Measurements from ENCODE around the gene IL17C. TPM values are rescaled to one million over a fixed set of nuclear protein-coding genes. Genes with fewer than 3 reads are reported as not detected.

IL17C gene
- total and polyA plus RNA-seq, 2 of the 8 experiments (the other 6 are each of a cell fraction or from before 2014, with no cell fraction given) = 1.1 to 1.9 TPM

- no peak for TF ChIP-seq GTF2F1 (IDR thresholded peaks at IDR 0.05; ENCODE audit: borderline replicate concordance, low read depth, low read length)
- no peak for TF ChIP-seq PHF8 (conservative IDR thresholded peaks at IDR 0.05; ENCODE audit: low read depth, low read length)
- TF ChIP-seq CHD2 (IDR thresholded peaks at IDR 0.05; ENCODE audit: low read length) = no peak
- peak; percentile 37; the same call in 1 of the 2 replicates for TF ChIP-seq CEBPB (IDR thresholded peaks at IDR 0.05; ENCODE audit: low read depth, low read length)
- no peak for TF ChIP-seq MAX (IDR thresholded peaks at IDR 0.05)
- no peak for TF ChIP-seq POLR2A (IDR thresholded peaks at IDR 0.05; ENCODE audit: control extremely low read depth in 1 of 2, low read depth in 2 of 2, low read length in 2 of 2)
These were observed 32.1 kb upstream of the IL17C start for GRCh38 chr16:88606148-88606757.

More at GRCh38 chr16:88606148-88606757, 32.1 kb upstream of the IL17C start:
- Histone ChIP-seq H3K4me3 (ENCODE audit: extremely low read depth in 1 of 4, insufficient read depth in 2 of 4, low read depth in 3 of 4, low read length in 4 of 4) (no peak overlapping the region), H3K14ac (ENCODE audit: insufficient read length) (no peak overlapping the region), H2BK12ac (ENCODE audit: low read depth, low read length) (no peak overlapping the region), H4K20me1 (replicated peaks in 1 of 2; ENCODE audit: control insufficient read depth in 1 of 2, insufficient read depth in 2 of 2, low read length in 2 of 2) (peaks cover 5 to 22% of the 10 kb centered on the region in 2 experiments), H3K27me3 (replicated peaks in 1 of 4; ENCODE audit: control insufficient read depth in 3 of 4, extremely low read depth in 1 of 4, insufficient read depth in 3 of 4, low read length in 3 of 4) (no peaks in the 10 kb centered on the region), H3K4me1 (replicated peaks in 1 of 4; ENCODE audit: control insufficient read depth in 3 of 4, insufficient read depth in 4 of 4, low read length in 3 of 4) (peaks cover 0 to 5% (median 2%) of the 10 kb centered on the region in 4 experiments; a peak in 3 of 7 replicates), H4K5ac (ENCODE audit: insufficient read length, low read depth, low read length) (no peak overlapping the region), H3K9ac (replicated peaks in 1 of 4; ENCODE audit: extremely low read depth in 1 of 4, low read depth in 3 of 4, low read length in 3 of 4) (no peak overlapping the region), H2BK20ac (ENCODE audit: low read length) (no peak overlapping the region), H3K9me3 (ENCODE audit: insufficient read depth in 2 of 2, low read depth in 1 of 2, low read length in 1 of 2) (no peaks in the 10 kb centered on the region), H3K79me2 (ENCODE audit: control insufficient read depth in 1 of 2, insufficient read depth in 2 of 2, low read length in 2 of 2) (no peaks in the 10 kb centered on the region), H2BK5ac (ENCODE audit: low read depth, low read length) (no peak overlapping the region), H4K8ac (ENCODE audit: extremely low read depth, insufficient read depth, low read length) (no peak overlapping the region; the same call in 1 of the 2 replicates), H3K23ac (ENCODE audit: insufficient read length) (no peak overlapping the region), H3K4ac (replicated peaks; ENCODE audit: insufficient read length, low read depth, low read length) (no peak overlapping the region), H3K18ac (ENCODE audit: extremely low read depth, low read length) (no peak overlapping the region), H3K36me3 (ENCODE audit: control insufficient read depth in 2 of 4, insufficient read depth in 4 of 4, low read length in 3 of 4) (peaks cover 4 to 27% (median 12%) of the 10 kb centered on the region in 4 experiments; a peak in 5 of 8 replicates), H3K23me2 (ENCODE audit: low read depth, low read length) (peaks cover 5% of the 10 kb centered on the region; the same call in 1 of the 2 replicates), H2BK15ac (ENCODE audit: low read length) (no peak overlapping the region), H3K79me1 (ENCODE audit: low read depth, low read length) (peaks cover 3% of the 10 kb centered on the region), H3K56ac (replicated peaks; ENCODE audit: insufficient read length, low read depth, low read length) (no peak overlapping the region), H2AFZ (ENCODE audit: low read length) (no peak overlapping the region), H2AK5ac (ENCODE audit: low read depth, low read length) (no peak overlapping the region), H3K4me2 (ENCODE audit: insufficient read depth in 1 of 2, low read depth in 2 of 2, low read length in 2 of 2) (no peak overlapping the region), H2BK120ac (replicated peaks; ENCODE audit: low read depth, low read length) (no peak overlapping the region), H3K27ac (ENCODE audit: low read depth, low read length) (no peak overlapping the region), H4K91ac (replicated peaks; ENCODE audit: insufficient read length, low read length) (no peak overlapping the region)
- 93% methylated on average over 17 of the region's 17 CpGs; no CpG with 5 or more reads in 1 of the 2 experiments for WGBS, 2 experiments (ENCODE audit: extremely low coverage in 1 of 2, insufficient coverage in 1 of 2, insufficient read length in 1 of 2, insufficient replicate concordance in 2 of 2, low coverage in 1 of 2, low lambda C conversion rate in 2 of 2, missing lambda C conversion rate in 1 of 2)
- FAIRE-seq = no peak
- CTCF ChIA-PET (ENCODE audit: partially characterized antibody) = interaction anchor here (0.7 kb wide), 1 partner anchor 615 kb away, joined by 3 read pairs; no protein-coding TSS in a partner anchor
- POLR2A ChIA-PET (ENCODE audit: partially characterized antibody) = no interaction called here
- no peak for DNase-seq (ENCODE audit: low read depth in 1 of 2, low spot score in 2 of 2)

Data from H1 (cell line).